ENCODE results near the gene MICOS13.

The MICOS13 gene

GRCh38 chr19:5700455-5701092 is 20.3 kb upstream of the MICOS13 start:
- DNase-seq, result no peak

DNA sequence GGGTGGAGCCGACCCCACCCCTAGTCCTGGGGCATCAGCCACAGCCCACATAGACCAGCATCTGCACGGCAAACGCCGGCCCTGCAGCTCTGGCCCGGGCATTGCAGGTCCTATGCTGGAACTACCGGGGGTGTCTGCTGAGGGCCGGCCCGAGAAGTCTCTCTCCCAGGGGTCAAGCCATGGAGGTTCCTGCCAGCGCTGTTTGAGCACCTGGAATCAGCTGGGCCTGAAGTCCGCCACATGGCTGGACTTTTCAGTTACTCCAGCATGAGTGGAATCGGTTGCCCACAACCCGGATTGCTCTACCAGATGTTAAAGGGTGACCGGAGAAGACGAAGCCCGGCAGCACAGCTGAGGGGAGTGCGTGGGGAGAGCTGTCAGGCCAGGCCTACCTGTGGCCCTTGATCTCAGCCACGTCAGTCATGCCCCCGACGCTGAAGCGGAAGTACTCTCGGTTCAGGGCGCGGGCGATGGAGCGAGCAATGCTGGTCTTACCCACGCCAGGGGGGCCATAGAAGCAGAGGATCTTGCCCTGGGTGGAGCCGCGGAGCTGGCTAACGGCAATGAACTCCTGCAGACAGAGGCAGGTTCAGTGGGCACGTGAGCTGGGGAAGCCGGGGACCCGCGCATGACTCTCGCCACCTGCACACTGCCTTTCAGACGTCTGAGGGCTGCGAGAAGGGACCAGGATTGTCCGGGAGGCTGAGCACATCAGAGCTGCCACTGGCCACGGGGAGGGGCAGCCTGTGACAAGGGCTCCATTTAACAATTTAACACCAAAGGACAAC is 18.5 kb upstream of the MICOS13 start:
- no peak for DNase-seq

DNA sequence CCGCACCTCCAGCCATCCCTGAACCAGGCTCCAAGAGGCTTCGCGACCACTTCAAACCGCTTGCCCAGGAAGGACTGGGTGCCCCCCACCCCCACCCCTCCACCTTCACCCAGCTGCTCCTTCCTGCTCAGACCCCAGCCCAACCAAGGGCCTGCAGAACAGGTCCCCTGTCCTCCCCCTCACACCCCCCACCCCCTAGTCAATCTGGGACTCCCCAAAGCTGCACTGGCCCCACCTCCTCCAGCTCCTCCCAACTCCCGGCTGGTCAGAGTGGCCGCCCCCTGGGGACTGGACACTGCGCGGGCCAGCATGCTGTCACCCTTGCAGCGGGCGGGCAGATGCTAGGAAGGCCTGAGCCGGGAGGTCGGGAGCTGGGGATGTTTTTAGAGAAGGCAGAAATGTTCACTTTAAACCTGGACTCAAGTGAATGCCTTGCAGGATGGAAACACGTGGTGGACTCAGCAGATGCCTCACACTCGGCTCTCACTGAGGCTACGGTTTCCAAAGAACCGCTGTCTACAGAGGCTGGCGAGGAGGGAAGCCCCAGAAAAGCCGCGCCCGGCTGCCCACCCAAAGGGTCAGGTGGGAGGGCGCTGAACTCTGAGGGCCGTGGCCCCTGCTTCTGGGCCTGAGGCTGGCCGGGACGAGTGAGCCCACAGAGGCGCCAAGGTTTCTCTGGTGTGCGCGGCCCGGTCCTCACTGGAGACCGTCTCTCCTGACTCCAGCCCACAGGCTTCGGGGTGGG is 17.7 kb upstream of the MICOS13 start:
- DNase-seq, result no peak

DNA sequence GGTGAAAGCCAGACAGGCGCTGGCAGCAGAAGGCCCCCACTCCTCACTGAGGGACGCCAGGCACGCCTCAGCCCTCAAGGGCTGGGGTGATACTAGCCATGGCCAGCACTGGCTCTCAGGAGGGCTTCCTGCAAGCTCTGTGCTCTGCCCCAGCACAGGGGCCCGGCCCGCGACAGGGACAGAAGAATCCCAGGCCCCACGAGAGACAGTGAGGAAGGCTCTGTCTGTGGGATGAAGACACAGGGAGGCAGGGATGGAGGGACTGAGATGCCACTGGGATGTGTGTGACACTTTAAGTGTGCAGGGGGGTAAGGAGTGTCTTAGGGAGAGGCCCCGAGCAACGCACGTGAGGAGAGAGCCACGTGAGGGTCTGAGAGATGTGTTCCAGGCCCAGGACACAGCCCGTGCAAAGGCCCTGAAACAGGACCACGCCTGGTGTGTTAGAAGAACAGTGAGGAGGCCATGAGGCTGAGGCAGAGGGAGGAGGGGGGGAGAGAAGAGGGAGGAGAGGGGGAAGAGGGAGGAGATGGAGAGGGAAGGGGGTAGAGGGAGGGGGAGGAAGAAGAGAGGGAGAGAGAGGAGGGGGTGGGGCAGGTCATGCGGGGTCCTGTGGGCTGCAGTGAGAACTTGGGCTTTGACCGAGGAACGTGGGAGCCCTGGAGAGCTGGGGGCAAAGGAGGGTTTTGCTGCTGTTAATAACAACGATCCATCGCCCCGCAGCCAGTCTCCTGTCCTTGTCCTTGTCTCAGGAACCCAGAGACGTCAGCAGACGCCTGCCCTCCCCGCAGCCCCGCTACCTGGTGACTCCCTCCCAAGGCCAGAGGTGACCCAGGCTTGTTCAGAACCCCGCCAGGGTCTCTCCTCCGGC is 16.9 kb upstream of the MICOS13 start:
- no peak for DNase-seq

- no peak for DNase-seq
Observed at GRCh38 chr19:5696196-5697021, 16.1 kb upstream of the MICOS13 start.

DNA sequence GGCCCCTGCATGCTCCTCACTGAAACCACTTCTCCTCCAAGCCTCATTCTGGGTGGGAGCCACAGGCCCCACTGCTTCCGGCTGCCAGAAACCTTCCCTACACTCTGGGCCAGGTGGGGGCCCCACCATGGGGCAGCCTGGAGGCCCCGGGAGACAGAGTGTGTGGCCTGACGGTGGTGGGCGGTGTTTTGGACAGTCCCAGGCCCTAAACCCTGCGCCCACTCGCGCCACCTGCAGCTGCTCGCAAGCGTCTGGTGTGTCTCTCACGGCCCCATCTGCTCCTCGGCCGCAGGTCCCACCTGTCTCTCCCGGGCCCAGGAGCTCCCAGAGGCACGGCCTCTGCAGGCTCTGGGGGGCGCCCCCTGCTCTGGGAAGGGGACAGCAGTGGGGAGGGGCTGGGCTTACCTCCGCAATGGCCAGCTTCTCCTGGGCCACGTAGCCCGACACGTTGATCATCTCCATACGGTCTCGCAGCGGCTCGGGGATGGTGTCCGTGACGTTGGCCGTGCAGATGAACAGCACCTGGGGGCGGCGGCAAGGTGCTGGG is 15.4 kb upstream of the MICOS13 start:
- DNase-seq, result no peak

- DNase-seq, result no peak
Observed at GRCh38 chr19:5694956-5695648, 14.8 kb upstream of the MICOS13 start.

DNA sequence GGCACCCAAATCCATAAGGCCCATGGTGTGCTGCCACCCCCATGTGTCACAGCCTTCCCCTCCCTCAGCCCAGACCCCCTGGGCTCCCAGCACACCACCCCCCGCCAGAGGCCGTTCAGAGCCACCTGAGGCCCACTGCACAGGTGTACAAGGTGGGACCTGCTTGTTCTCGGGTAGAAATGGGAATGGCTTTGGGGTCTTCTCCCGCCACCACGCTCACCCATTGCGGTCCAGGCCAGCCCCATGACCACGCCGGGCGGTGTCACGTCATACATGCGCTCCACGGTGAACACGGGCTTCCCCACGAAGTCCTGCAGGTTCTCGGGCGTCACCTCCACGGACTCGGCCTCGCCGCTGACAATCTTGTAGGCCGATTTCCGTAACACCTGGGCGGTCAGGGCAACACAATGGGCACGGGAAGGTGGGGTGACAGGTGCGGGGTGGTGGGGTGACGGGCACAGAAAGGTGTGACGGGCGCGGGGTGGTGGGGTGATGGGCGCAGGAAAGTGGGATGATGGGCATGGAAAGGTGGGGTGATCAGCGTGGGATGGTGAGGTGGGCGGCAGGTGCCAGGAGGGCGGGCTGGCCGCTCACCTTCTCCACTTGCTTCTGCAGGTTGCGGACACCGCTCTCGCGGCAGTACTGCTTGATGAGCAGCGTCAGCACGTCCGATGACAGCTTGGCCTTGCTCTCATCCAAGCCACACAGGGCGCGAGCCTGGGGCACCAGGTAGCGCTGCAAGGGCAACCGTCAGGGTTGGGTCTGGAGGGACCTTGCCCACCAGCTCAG is 14.0 kb upstream of the MICOS13 start:
- DNase-seq, result no peak

DNA sequence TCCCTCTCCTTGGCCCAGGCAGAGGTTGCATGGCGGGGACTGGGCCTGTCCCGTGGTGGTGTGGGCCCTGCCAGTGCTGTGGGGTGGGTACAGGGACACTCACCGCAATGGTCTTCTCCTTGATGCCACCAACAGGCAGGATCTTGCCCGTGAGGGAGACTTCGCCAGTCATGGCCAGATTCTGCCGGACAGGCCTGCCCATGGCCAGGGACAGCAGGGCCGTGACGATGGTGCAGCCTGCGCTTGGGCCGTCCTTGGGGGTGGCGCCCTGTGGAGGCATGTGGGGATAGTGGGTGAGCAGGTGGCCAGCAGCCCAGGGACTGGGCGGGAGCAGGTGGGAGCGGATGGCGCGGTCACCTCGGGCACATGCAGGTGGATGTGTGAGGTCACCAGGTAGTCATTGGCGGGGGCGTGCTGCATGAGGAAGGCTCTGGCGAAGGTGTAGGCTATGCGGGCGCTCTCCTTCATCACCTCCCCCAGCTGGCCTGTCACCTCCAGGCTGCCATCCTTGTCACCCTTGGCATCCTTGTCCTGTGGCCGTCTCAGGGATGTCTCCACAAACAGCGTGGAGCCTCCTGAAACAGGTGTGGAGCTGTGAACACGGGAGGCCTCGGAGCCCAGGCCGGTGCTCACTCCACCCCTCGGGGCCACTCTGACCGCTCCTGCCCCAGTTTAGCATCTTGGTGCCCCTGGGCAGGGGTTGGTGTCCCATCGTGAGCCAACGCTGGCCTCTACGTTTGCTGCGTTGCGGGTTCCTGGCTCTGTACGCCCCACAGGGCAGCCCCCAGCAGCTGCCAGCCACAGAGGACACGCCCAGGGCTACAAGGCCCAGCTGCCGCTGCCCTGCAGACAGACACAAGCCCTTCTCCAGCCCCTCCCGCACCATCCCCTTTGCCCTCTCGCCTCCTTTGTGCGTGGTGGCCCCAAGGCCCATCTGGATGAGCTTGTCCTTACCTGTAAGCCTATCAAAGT is 13.2 kb upstream of the MICOS13 start:
- DNase-seq, result no peak

- no peak for DNase-seq
Observed at GRCh38 chr19:5692723-5693194, 12.4 kb upstream of the MICOS13 start.

DNA sequence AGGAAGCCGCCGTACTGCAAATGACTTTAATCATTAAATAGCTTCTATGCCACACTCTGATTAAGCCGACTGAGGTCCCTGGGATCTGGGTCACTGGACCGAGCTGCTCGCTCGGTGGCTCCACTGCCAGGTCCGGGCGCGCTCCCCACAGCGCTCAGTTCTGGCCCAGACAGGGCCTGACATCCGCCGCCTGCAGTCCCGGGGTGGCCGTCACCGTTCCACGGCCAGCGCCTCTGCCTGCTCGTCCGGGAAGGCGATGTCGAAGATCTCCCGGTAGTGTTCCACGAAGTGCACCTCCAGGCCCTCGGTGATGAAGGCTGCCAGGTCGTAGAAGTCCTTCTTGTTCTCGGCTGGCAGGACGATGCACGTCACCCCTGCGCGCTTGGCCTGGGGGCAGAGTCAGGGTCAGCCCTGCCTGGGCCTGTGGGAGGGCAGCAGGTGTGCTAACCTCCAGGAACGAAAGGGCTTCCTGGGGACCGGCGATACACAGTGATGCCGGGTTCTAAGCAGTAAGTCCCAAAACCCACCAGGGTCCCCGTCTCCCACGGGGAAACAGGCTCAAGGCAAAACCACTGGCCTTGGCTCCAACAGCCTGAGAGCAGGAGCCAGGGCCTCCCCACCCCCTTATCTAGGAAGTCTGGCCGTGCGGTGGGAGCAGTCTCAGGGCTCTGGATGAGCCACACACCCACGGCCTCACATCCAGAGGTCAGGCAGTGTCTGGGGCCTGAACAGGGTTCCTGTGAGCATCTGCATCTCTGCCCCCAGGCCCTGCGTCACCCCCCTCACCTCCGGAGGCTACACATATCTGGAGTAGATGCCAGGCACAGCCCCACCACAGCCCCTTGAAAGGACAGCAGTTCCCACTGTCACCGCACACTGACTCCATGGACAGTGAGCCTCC is 11.8 kb upstream of the MICOS13 start:
- DNase-seq, result peak in 2 of 56 donors; percentile 34 to 35

DNA sequence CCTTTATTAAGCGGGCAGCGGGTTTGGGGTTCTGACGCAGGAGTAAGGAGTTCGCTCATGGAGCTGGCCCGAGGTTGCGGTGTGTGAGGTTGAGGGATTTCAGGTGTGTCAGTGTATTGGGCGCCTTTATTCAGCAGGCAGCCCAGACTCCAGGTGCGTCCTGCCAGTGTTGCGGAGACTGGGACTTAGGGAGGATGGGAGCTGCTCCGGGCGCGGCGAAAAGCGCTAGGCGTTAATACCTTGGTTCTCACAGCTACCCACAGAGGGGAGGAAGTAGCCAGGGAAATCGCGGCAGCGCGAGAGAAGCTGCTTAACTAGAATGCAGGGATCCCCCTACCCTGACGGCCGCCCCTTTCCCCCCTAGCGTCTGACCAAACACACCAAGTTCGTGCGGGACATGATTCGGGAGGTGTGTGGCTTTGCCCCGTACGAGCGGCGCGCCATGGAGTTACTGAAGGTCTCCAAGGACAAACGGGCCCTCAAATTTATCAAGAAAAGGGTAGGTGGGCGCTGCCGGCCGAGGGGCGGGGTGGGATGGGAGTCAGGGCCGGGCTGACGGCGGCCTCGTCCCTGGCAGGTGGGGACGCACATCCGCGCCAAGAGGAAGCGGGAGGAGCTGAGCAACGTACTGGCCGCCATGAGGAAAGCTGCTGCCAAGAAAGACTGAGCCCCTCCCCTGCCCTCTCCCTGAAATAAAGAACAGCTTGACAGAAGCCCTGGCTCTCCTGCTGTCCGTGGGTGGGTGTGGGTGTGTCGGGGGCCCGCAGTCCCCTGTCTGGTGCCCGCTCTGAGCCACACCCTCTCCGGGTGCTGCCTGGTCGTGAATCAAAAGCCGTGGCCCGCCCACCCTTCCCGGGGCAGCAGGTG is 10.9 kb upstream of the MICOS13 start:
- DNase-seq, result peak in 22 of 56 donors; percentile 12 to 52 (median 36)

- DNase-seq, result peak; percentile 81 to 99 (median 93)
Observed at GRCh38 chr19:5690125-5690954, 10.0 kb upstream of the MICOS13 start, which contains the start of gene RPL36. Gene RPL36, plus strand, starts transcription at chr19:5690295. Its CDS starts 213 bp downstream, at chr19:5690508.
